ENCODE results near the gene OLFML2B. TPM values are rescaled to one million over a fixed set of nuclear protein-coding genes. Genes with fewer than 3 reads are reported as not detected.

Gene OLFML2B
- total and polyA plus RNA-seq, 2 of the 4 experiments (the other 2 are of a cell fraction) = 0.36 to 0.74 TPM

DNA sequence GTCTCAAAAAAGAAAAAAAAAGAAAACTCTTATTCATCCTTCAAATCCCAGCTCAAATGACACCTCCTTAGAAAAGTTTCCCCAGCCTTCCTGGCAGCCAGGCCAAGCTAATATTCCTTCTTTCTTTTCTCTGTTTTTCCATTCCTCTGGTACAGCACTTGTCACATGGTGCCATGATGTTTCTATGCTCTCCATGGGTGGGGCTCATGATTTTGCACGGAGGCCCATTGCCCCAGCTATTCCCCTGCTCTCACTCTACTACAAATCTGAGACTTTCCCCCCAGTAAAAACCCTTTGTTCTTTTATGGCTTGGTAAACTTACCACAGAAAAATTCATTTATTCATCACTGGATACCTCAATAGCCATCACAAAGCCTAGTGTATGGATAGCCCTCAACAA lies 26.5 kb downstream of the OLFML2B start:
- dilution Hi-C loops (cut with HindIII; ENCODE audit: low sequenced_read_pairs, unreplicated experiment) = no loop called here
- Histone ChIP-seq H3K4me1 (ENCODE audit: control insufficient read depth, insufficient read depth, low read length) (no peaks in the 10 kb centered on the region), H2AFZ (replicated peaks; ENCODE audit: low read length, poor library complexity) (no peak overlapping the region), H3K27me3 (ENCODE audit: control insufficient read depth, insufficient read depth, low read length) (peaks cover 6% of the 10 kb centered on the region; the same call in 1 of the 2 replicates), H4K91ac (ENCODE audit: insufficient read depth, low read depth, low read length) (no peak overlapping the region), H3K9me1 (ENCODE audit: insufficient read depth, low read length) (no peaks in the 10 kb centered on the region), H3K36me3 (ENCODE audit: control insufficient read depth, insufficient read depth, low read length) (no peaks in the 10 kb centered on the region), H2BK120ac (ENCODE audit: low read depth, low read length) (no peak overlapping the region), H2AK5ac (ENCODE audit: low read depth, low read length) (no peak overlapping the region), H3K23ac (ENCODE audit: low read depth, low read length) (no peak overlapping the region), H3K4ac (ENCODE audit: low read depth, low read length) (no peak overlapping the region), H4K20me1 (ENCODE audit: insufficient read depth, low read length) (no peaks in the 10 kb centered on the region), H3K9ac (ENCODE audit: low read depth, low read length) (no peak overlapping the region), H3K14ac (replicated peaks; ENCODE audit: low read depth, low read length) (no peak overlapping the region), H2AK9ac (replicated peaks; ENCODE audit: low read depth, low read length, poor library complexity) (no peak overlapping the region), H4K8ac (ENCODE audit: low read depth in 2 of 2, low read length in 2 of 2) (no peak overlapping the region), H3K18ac (ENCODE audit: low read depth, low read length) (no peak overlapping the region), H3K79me1 (ENCODE audit: low read depth in 1 of 2, low read length in 2 of 2) (no peaks in the 10 kb centered on the region), H2BK20ac (ENCODE audit: low read depth, low read length) (no peak overlapping the region), H2BK15ac (ENCODE audit: low read depth, low read length) (no peak overlapping the region), H3K27ac (ENCODE audit: insufficient read depth, low read length) (no peak overlapping the region), H2BK5ac (ENCODE audit: low read depth, low read length, poor library complexity, severe bottlenecking) (no peak overlapping the region), H3K56ac (ENCODE audit: extremely low read depth, insufficient read depth, low read length) (no peak overlapping the region), H3K4me3 (ENCODE audit: insufficient read depth, low read depth, low read length) (no peak overlapping the region), H3K9me3 (ENCODE audit: control insufficient read depth, insufficient read depth, low read length) (no peaks in the 10 kb centered on the region), H4K5ac (ENCODE audit: low read depth, low read length) (no peak overlapping the region), H3K4me2 (ENCODE audit: low read depth, low read length) (no peak overlapping the region)
- DNase-seq (no peak), ATAC-seq (ENCODE audit: low read depth) (no peak)
- no peak for TF ChIP-seq CEBPB (IDR thresholded peaks at IDR 0.05; ENCODE audit: low read depth, low read length)
- no peak for TF ChIP-seq CTCF (conservative IDR thresholded peaks at IDR 0.05; ENCODE audit: low read depth, low read length)
- TF ChIP-seq MAFK (IDR thresholded peaks at IDR 0.05; ENCODE audit: low read depth, low read length) = no peak
- no peak for TF ChIP-seq MAZ (IDR thresholded peaks at IDR 0.05; ENCODE audit: borderline replicate concordance, low read depth, low read length)
- no peak for TF ChIP-seq USF2 (IDR thresholded peaks at IDR 0.05; ENCODE audit: low read depth, low read length)
- no peak for TF ChIP-seq FOS (IDR thresholded peaks at IDR 0.05; ENCODE audit: low read depth, low read length)
- TF ChIP-seq MXI1 (IDR thresholded peaks at IDR 0.05; ENCODE audit: borderline replicate concordance, low read depth, low read length) = no peak
- TF ChIP-seq RFX5 (IDR thresholded peaks at IDR 0.05; ENCODE audit: low read depth, low read length) = no peak
- TF ChIP-seq SMC3 (IDR thresholded peaks at IDR 0.05; ENCODE audit: low read depth, low read length) = no peak
- no peak for TF ChIP-seq BHLHE40 (IDR thresholded peaks at IDR 0.05; ENCODE audit: low read depth, low read length)
- no peak for TF ChIP-seq RAD21 (IDR thresholded peaks at IDR 0.05; ENCODE audit: low read length)
- TF ChIP-seq NFE2L2 (IDR thresholded peaks at IDR 0.05; ENCODE audit: low read depth, low read length) = no peak
- no peak for TF ChIP-seq POLR2A (IDR thresholded peaks at IDR 0.05; ENCODE audit: low read depth, low read length)
- TF ChIP-seq CHD1 (IDR thresholded peaks at IDR 0.05; ENCODE audit: low read depth, low read length) = no peak
- in situ Hi-C loops (cut with MboI; ENCODE audit: low sequenced_read_pairs) = no loop called here
- POLR2A ChIA-PET (ENCODE audit: unreplicated experiment) = no interaction called here
- CTCF ChIA-PET = no interaction called here
- intact Hi-C loops (cut with micrococcal nuclease) = no loop called here
- 50% methylated on average over 1 of the region's 1 CpG; no CpG with 5 or more reads in 1 of the 2 experiments for WGBS, 2 experiments (ENCODE audit: extremely low coverage in 2 of 2, insufficient read length in 1 of 2)
- no TSS peak for BruUV-seq (replicated peaks)

All from IMR-90 (cell line).